Endothelial cell of umbilical vein (primary cell): ENCODE results near the gene LEMD1. TPM values are rescaled to one million over a fixed set of nuclear protein-coding genes. Genes with fewer than 3 reads are reported as not detected.

Experiments
- BruUV-seq: library from RNA; stranded (reverse); fragments of 400-500 nt; replicated peaks from 2 replicates; lab custom pipeline; 2021; lab: Mats Ljungman, UMichigan
- CTCF ChIA-PET: fragments of 300-600, 350-600 bp; sonication (Branson Sonifier 250); formaldehyde crosslinking; loops from one replicate; lab custom pipeline; 2021; ENCODE audit warnings: antibody characterized with exemption, inconsistent platforms; lab: Charles Lee
- POLR2A ChIA-PET: fragments of 300-600, 350-600 bp; sonication (Branson Sonifier 250); formaldehyde crosslinking; loops from one replicate; lab custom pipeline; 2021; ENCODE audit warnings: antibody characterized with exemption, inconsistent platforms; lab: Charles Lee
- DNase-seq: peaks from one replicate; pipeline ENCODE4 v3.0.0-alpha.2; 2011; ENCODE audit warnings: low read depth, low spot score
- FAIRE-seq: peaks from 2 replicates; lab custom pipeline; 2011; peaks lifted over from hg19 to GRCh38; lab: Jason Lieb, UNC
- H2AFZ ChIP-seq: 2 replicates; pipeline ENCODE4 v1.6.0; 2012; ENCODE audit warnings: low read depth, low read length, control low read depth, inconsistent platforms
- H3K27ac ChIP-seq: 2 replicates; pipeline ENCODE4 v1.5.1; 2011; ENCODE audit warnings: low read depth, mild to moderate bottlenecking, control low read depth, low read length, moderate library complexity; ENCODE audit not compliant: insufficient read depth
- H3K27me3 ChIP-seq, 2 experiments: 2 replicates each; pipeline versions ENCODE4 v1.6.0 to v1.6.1; 2011; ENCODE audit warnings: low read length in 2 of 2, mixed read lengths in 1 of 2; ENCODE audit not compliant: control insufficient read depth in 2 of 2, insufficient read depth in 2 of 2
- H3K36me3 ChIP-seq, 2 experiments: 2 replicates in 1 of 2; 3 replicates in 1 of 2; pipeline ENCODE4 v1.5.1; 2011; ENCODE audit warnings: low read length in 2 of 2, mild to moderate bottlenecking in 1 of 2, moderate library complexity in 1 of 2; ENCODE audit not compliant: control insufficient read depth in 2 of 2, insufficient read depth in 2 of 2; ENCODE audit errors: extremely low read depth in 1 of 2
- H3K4me1 ChIP-seq: 3 replicates; pipeline ENCODE4 v1.5.1; 2011; ENCODE audit warnings: mild to moderate bottlenecking, low read length; ENCODE audit not compliant: control insufficient read depth, insufficient read depth; ENCODE audit errors: extremely low read depth
- H3K4me2 ChIP-seq: 2 replicates; pipeline ENCODE4 v1.6.1; 2011; ENCODE audit warnings: low read length, control low read depth, mixed read lengths; ENCODE audit not compliant: insufficient read depth
- H3K4me3 ChIP-seq, 3 experiments: fragments of 200-600 bp in 1 of 3; sonication (generic), shearing (Covaris generic) in 1 of 3; replicated peaks in 1 of 3; 2 replicates each; pipeline ENCODE4 v1.5.1; 2011 to 2016; ENCODE audit warnings: control low read depth in 3 of 3, low read length in 3 of 3, mild to moderate bottlenecking in 2 of 3, inconsistent platforms in 1 of 3, low read depth in 1 of 3, moderate library complexity in 1 of 3; ENCODE audit not compliant: insufficient read depth in 1 of 3
- H3K79me2 ChIP-seq: 2 replicates; pipeline ENCODE4 v1.6.0; 2012; ENCODE audit warnings: low read length, inconsistent platforms; ENCODE audit not compliant: control insufficient read depth, insufficient read depth
- H3K9ac ChIP-seq: replicated peaks from 2 replicates; pipeline ENCODE3; 2011; ENCODE audit warnings: low read length, control low read depth; ENCODE audit not compliant: insufficient read depth; ENCODE audit errors: extremely low read depth
- H3K9me1 ChIP-seq: replicated peaks from 3 replicates; pipeline ENCODE4 v1.6.0; 2011; ENCODE audit warnings: mild to moderate bottlenecking, low read length; ENCODE audit not compliant: control insufficient read depth, insufficient read depth; ENCODE audit errors: extremely low read depth
- H3K9me3 ChIP-seq: replicated peaks from 2 replicates; pipeline ENCODE4 v1.5.1; 2012; ENCODE audit warnings: low read length, inconsistent platforms; ENCODE audit not compliant: control insufficient read depth, insufficient read depth
- H4K20me1 ChIP-seq: replicated peaks from 2 replicates; pipeline ENCODE3; 2011; ENCODE audit warnings: mild to moderate bottlenecking, low read length; ENCODE audit not compliant: control insufficient read depth, insufficient read depth; ENCODE audit errors: extremely low read depth
- EZH2 ChIP-seq: IDR thresholded peaks from 2 replicates; pipeline ENCODE4 v1.6.1; 2012; ENCODE audit warnings: borderline replicate concordance, low read depth, mild to moderate bottlenecking, moderate library complexity, low read length, inconsistent platforms; ENCODE audit not compliant: severe bottlenecking
- FOS ChIP-seq: IDR thresholded peaks from 2 replicates; pipeline ENCODE4 v1.6.1; 2011; ENCODE audit warnings: mild to moderate bottlenecking, low read length, moderate library complexity, borderline replicate concordance; ENCODE audit not compliant: insufficient read depth
- GATA2 ChIP-seq: IDR thresholded peaks from 2 replicates; pipeline ENCODE4 v1.7.0; 2011; ENCODE audit warnings: low read depth, mild to moderate bottlenecking, moderate library complexity, mixed read lengths, low read length; ENCODE audit not compliant: insufficient read length, insufficient read depth
- JUN ChIP-seq: IDR thresholded peaks from 2 replicates; pipeline ENCODE4 v1.6.1; 2011; ENCODE audit warnings: borderline replicate concordance, low read depth; ENCODE audit not compliant: insufficient read length, insufficient read depth
- MYC ChIP-seq: IDR thresholded peaks from one replicate; pipeline ENCODE4 v1.6.1; 2011; ENCODE audit warnings: mild to moderate bottlenecking, low read depth, low read length
- POLR2A ChIP-seq: IDR thresholded peaks from 2 replicates; pipeline ENCODE4 v1.6.1; 2012; ENCODE audit warnings: low read depth, mild to moderate bottlenecking, control low read depth, low read length
- POLR2AphosphoS5 ChIP-seq: IDR thresholded peaks from 2 replicates; pipeline ENCODE4 v1.6.1; 2012; ENCODE audit warnings: low read depth, mild to moderate bottlenecking, control low read depth, low read length, moderate library complexity; ENCODE audit not compliant: insufficient read depth
- dilution Hi-C: fragments of 300-500 bp; cut with MboI; formaldehyde crosslinking; loops from one replicate; pipeline ENCODE4 v1.15.0; 2019; ENCODE audit warnings: low sequenced_read_pairs; ENCODE audit not compliant: extremely low pct_ligation_motif_present
- intact Hi-C: fragments of 100-400 bp; cut with micrococcal nuclease; formaldehyde crosslinking; loops from one replicate; pipeline ENCODE4 v1.10.0; 2022
- polyA plus RNA-seq, 4 experiments: library from polyadenylated mRNA; depleted of rRNA in 3 of 4; stranded (reverse) in 3 of 4; unstranded in 1 of 4; fragments of >200 nt; gene quantifications; 2 replicates each; pipeline versions ENCODE4 v1.2.1 to v1.2.3, GENCODE V29; 2011 to 2012; ENCODE audit warnings: missing spikeins in 1 of 4
- total RNA-seq: library from RNA; stranded (reverse); gene quantifications from 2 replicates; pipeline ENCODE4 v1.2.3, GENCODE V29; 2021
- TF ChIP-seq, protein P1 (sequence below): IDR thresholded peaks from 2 replicates; pipeline ENCODE4 v1.6.1; 2011; ENCODE audit not compliant: insufficient read depth, insufficient read length
- TF ChIP-seq, protein P2 (sequence below), 2 donors: IDR thresholded peaks; 1 replicate in 1 of 2; 2 replicates in 1 of 2; pipeline ENCODE4 v1.5.1; 2011; ENCODE audit warnings: low read length in 2 of 2, mild to moderate bottlenecking in 2 of 2, moderate library complexity in 2 of 2, control low read depth in 1 of 2, inconsistent platforms in 1 of 2, low read depth in 1 of 2; ENCODE audit not compliant: insufficient read depth in 1 of 2; ENCODE audit errors: extremely low read depth in 1 of 2

Gene LEMD1
- total and polyA plus RNA-seq, 2 donors (not counting 3 experiments of a cell fraction or from before 2014, with no cell fraction given): not detected

DNA sequence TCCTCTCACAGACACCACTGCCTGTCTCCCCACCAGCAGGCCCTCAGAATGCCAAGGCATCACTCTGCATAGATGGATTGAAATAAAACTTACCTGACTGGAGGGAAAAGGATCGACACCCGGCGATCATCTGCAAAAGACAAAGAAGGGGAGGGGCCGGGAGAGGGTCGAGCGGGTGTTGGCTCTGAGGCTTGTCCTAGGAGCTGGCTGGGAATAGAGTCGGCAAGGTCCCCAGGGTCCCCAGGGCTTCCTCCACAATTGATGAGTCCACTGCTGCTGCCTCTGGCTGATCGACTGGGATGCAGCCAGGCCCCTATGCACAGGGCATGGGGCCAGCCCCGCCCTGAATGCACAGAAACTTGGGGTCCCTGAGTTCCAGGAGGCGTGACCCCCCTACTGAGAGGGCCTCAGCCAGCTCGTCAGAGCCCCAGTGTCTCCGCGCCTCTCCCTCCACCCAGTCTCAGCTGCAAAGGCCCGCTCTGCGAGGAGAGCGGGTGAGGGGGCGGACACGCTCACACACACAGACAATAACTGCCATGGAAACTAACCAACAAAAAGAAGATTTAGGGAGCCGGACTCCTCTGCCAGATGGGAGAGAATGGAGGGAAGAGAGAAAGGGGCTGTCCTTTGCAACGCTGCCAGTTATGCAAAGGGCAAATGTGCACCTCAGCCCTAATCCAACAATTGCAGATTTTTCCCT lies 65.3 kb downstream of the LEMD1 start, which contains the start of gene KLHDC8A:
Gene KLHDC8A (minus strand): TSS at position 483 of the 700 bp plus-strand sequence. CDS start 13,318 bp downstream, outside the sequence.
- Histone ChIP-seq H3K9me3 (no peaks in the 10 kb centered on the region), H2AFZ (no peak within 1 kb of the TSS), H3K27me3 (peaks cover 18 to 31% of the 10 kb centered on the region in 2 experiments), H3K9ac (no peak within 1 kb of the TSS), H3K4me3 (no peak within 1 kb of the TSS), H3K27ac (no peak within 1 kb of the TSS), H3K4me2 (no peak within 1 kb of the TSS), H3K36me3 (no peaks in the 10 kb centered on the region), H3K4me1 (no peaks in the 10 kb centered on the region), H4K20me1 (no peaks in the 10 kb centered on the region), H3K79me2 (no peaks in the 10 kb centered on the region), H3K9me1 (no peaks in the 10 kb centered on the region)
- FAIRE-seq (no peak), DNase-seq (no peak)
- ChIA-PET CTCF (interaction anchor here (1.0 to 4.7 kb wide), 4 partner anchors 84 to 168 kb away, joined by 3 to 71 read pairs (median 8); no protein-coding TSS in a partner anchor), POLR2A (no interaction called here)
- intact Hi-C loops: no loop called here
- no TSS peak for BruUV-seq
- no peak for TF ChIP-seq GATA2
- TF ChIP-seq JUN: no peak
- no peak for TF ChIP-seq POLR2AphosphoS5
- dilution Hi-C loops: no loop called here

DNA sequence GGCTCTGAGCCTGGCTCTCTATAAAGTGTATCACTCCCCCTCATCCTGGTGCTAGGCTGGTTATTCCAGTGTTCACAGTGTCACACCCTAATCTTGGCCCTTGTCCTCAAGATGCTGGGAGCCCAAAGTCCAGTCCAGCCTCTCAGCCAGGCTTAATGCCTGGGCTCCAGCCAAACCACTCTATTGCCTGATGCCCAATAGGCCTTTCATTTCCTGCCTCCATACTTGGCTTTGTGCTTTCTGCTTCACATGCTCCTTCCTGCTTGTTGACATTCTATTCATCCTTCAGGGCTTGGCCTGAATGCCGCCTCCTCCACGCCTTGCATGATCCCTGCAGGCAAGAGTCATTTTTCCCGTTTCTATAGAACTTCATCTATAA lies 66.8 kb downstream of the LEMD1 start:
- Histone ChIP-seq H2AFZ (no peak overlapping the region), H3K9me3 (no peaks in the 10 kb centered on the region), H3K4me3 (no peak overlapping the region), H4K20me1 (no peaks in the 10 kb centered on the region), H3K9ac (no peak overlapping the region), H3K27me3 (peaks cover 9 to 29% of the 10 kb centered on the region in 2 experiments), H3K4me1 (no peaks in the 10 kb centered on the region), H3K79me2 (no peaks in the 10 kb centered on the region), H3K27ac (no peak overlapping the region), H3K36me3 (no peaks in the 10 kb centered on the region), H3K4me2 (no peak overlapping the region), H3K9me1 (no peaks in the 10 kb centered on the region)
- no peak for DNase-seq
- CTCF ChIA-PET: interaction anchor here (1.2 to 4.7 kb wide), 15 partner anchors 8 to 237 kb away, joined by 3 to 243 read pairs (median 9); no protein-coding TSS in a partner anchor
- no TSS peak for BruUV-seq
- dilution Hi-C loops: no loop called here
- intact Hi-C loops: no loop called here
- FAIRE-seq: no peak
- POLR2A ChIA-PET: no interaction called here
- TF ChIP-seq GATA2 (no peak), EZH2 (no peak), POLR2AphosphoS5 (no peak), FOS (no peak), JUN (no peak), POLR2A (no peak), MYC (no peak)
- TF ChIP-seq, protein P1, sequence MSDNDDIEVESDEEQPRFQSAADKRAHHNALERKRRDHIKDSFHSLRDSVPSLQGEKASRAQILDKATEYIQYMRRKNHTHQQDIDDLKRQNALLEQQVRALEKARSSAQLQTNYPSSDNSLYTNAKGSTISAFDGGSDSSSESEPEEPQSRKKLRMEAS: no peak
- TF ChIP-seq, protein P2, sequence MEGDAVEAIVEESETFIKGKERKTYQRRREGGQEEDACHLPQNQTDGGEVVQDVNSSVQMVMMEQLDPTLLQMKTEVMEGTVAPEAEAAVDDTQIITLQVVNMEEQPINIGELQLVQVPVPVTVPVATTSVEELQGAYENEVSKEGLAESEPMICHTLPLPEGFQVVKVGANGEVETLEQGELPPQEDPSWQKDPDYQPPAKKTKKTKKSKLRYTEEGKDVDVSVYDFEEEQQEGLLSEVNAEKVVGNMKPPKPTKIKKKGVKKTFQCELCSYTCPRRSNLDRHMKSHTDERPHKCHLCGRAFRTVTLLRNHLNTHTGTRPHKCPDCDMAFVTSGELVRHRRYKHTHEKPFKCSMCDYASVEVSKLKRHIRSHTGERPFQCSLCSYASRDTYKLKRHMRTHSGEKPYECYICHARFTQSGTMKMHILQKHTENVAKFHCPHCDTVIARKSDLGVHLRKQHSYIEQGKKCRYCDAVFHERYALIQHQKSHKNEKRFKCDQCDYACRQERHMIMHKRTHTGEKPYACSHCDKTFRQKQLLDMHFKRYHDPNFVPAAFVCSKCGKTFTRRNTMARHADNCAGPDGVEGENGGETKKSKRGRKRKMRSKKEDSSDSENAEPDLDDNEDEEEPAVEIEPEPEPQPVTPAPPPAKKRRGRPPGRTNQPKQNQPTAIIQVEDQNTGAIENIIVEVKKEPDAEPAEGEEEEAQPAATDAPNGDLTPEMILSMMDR (IDR thresholded peaks at IDR 0.05; ENCODE audit: extremely low read depth in 1 of 2, insufficient read depth in 1 of 2, low read depth in 1 of 2, low read length in 2 of 2): no peak
